ENCODE measurements around the gene BLVRA.

- TF ChIP-seq CEBPB (IDR thresholded peaks at IDR 0.05) (no peak), YY1 (IDR thresholded peaks at IDR 0.05; ENCODE audit: low read depth) (no peak), TAF1 (IDR thresholded peaks at IDR 0.05; ENCODE audit: low read depth) (no peak), USF1 (IDR thresholded peaks at IDR 0.05) (no peak), REST (IDR thresholded peaks at IDR 0.05; ENCODE audit: low read depth) (no peak), MAX (IDR thresholded peaks at IDR 0.05) (no peak), CREB1 (IDR thresholded peaks at IDR 0.05; ENCODE audit: low read depth) (no peak), NFIC (IDR thresholded peaks at IDR 0.05) (no peak), EGR1 (IDR thresholded peaks at IDR 0.05) (no peak), RAD21 (IDR thresholded peaks at IDR 0.05; ENCODE audit: low read depth) (no peak), TEAD4 (IDR thresholded peaks at IDR 0.05) (no peak), FOXM1 (IDR thresholded peaks at IDR 0.05; ENCODE audit: borderline replicate concordance, low read depth) (no peak), EP300 (IDR thresholded peaks at IDR 0.05; ENCODE audit: borderline replicate concordance) (no peak)
These were observed 41.9 kb upstream of the BLVRA start for GRCh38 chr7:43716598-43716997.
